ENCODE data around the gene NAGLU.

The NAGLU gene

DNA sequence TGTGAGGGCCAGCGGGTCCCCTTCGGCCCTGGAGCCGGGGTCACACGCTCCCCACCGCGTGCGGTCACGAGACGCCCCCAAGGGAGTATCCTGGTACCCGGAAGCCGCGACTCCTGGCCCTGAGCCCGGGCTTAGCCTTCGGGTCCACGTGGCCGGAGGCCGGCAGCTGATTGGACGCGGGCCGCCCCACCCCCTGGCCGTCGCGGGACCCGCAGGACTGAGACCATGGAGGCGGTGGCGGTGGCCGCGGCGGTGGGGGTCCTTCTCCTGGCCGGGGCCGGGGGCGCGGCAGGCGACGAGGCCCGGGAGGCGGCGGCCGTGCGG is at the start of gene NAGLU:
NAGLU (plus strand) TSS at position 194 of the 324 bp plus-strand sequence; CDS start at position 226, 32 bp downstream.
- DNase-seq (ENCODE audit: low spot score): peak; percentile 91

- DNase-seq (ENCODE audit: low spot score): no peak
Observed at GRCh38 chr17:42488032-42488431, 48.0 kb upstream of the NAGLU start.

GRCh38 chr17:42493319-42493718 is 42.7 kb upstream of the NAGLU start:
- no peak for DNase-seq (ENCODE audit: low spot score)

GRCh38 chr17:42494673-42495072 is 41.4 kb upstream of the NAGLU start:
- DNase-seq (ENCODE audit: low spot score): no peak

DNA sequence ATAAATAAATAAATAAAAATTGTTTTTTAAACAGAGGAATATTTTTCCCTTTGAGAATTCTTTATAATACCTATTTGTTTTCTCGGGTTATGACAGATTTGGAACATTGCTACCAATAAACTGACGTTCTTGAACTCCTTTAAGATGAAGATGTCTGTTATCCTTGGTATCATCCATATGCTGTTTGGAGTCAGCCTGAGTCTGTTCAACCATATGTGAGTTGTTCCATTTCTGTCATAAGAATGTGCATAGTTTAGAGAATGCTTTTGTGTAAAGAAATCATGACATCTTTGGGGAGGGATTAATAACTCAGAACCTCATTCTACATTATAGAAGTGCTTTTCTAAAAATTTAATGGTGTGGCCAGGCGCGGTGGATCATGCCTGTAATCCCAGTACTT is 37.2 kb upstream of the NAGLU start:
- no peak for DNase-seq (ENCODE audit: low spot score)

- DNase-seq (ENCODE audit: low spot score): no peak
Observed at GRCh38 chr17:42502091-42502490, 34.0 kb upstream of the NAGLU start.

DNA sequence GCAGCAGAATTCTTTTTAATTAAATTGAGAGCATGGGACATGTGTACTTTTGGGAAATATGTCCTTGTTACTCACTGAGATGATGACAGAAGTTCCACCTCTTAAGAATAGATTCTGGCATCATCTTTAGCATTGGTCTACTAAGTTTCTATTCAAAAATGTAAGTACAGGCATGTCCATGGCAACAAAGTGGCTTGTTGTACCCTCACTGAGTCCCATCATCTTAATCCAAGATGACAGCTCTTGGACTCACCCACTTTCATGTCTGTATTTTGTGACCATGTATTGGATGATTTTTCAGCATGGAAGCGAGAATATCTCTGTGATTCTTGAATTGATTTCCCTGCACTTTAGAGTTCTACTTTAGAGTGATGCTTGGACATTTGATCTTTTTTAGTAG is 33.1 kb upstream of the NAGLU start:
- DNase-seq (ENCODE audit: low spot score): no peak

DNA sequence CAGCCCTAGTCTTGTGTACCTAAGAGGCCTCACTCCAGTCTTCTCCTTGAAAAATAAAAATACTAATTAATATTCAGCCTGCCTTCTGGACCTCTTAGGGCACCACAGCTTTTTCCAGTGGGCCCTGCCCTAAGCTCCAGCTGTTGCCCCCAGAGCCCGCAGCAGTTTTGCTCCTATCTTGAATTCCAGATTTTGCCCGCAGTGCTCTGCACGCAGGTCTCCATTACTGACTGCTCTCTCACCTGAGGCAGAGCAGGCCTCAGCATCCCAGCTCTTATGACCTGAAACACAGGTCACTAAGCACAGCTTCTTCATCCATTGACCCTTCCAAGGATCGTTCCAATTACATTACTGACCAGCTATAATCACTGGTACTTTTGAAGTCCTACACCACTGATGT is 28.4 kb upstream of the NAGLU start:
- no peak for DNase-seq (ENCODE audit: low spot score)

- no peak for DNase-seq (ENCODE audit: low spot score)
Observed at GRCh38 chr17:42508426-42509165, 27.4 kb upstream of the NAGLU start.

GRCh38 chr17:42509409-42509808 is 26.6 kb upstream of the NAGLU start:
- no peak for DNase-seq (ENCODE audit: low spot score)

- DNase-seq (ENCODE audit: low spot score): no peak
Observed at GRCh38 chr17:42509841-42510240, 26.2 kb upstream of the NAGLU start.

GRCh38 chr17:42512246-42512645 is 23.8 kb upstream of the NAGLU start:
- DNase-seq (ENCODE audit: low spot score): no peak

DNA sequence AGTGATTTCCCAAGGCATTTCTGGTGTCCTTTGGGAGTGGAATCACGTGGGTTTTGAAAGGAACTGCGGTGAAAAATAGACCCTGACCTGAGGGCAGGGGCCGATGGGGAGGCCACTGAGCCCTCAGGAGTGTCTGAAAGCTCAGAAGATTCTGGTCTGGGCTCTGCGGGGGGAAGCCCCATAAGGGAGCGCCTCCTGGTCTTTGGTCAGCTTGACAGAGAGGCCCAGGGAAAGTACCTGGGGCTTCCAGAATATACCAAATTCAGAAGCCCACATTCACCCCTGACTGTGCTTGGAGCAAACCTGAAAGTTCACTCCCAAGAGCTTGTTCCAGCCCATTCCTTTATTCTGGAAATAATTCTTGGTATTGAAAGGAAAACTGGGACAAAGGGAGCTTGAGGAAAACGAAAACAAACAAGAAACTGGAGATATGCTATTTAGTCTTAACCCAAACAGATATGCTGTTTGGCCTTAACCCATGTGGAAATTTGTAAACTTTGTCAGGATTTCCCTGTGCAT is 23.2 kb upstream of the NAGLU start:
- no peak for DNase-seq (ENCODE audit: low spot score)

DNA sequence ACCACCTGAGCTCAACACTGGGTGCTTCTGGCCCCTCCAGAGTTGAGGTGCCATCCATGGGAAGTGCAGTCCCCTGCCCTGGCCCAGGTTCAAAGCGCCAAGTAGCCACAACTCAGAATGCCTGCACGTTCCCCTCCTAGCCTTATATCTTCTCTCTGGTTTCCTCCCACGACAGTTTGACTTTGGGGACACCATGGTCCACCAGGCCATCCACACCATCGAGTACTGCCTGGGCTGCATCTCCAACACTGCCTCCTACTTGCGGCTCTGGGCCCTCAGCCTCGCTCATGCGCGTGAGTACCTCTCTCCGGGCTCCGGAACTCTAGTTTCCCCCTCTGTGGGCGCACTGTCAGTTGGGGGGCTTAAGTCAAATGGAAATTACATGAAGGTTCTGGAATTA is 22.4 kb upstream of the NAGLU start:
- DNase-seq (ENCODE audit: low spot score): no peak

DNA sequence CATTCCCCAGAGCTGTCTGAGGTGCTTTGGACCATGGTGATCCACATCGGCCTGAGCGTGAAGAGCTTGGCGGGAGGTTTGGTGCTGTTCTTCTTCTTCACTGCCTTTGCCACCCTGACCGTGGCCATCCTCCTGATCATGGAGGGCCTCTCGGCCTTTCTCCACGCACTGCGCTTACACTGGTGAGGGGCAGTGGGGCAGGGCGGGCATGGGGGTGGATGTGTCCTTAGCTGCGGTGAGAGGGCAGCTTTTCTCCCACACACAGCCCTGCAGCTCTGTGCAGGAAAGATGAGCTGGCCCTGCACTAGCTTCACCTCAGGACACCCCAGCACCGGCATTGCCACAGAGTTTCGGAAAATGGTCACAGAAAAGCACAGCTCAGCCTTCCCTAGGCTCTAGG is 21.8 kb upstream of the NAGLU start:
- DNase-seq (ENCODE audit: low spot score): no peak

GRCh38 chr17:42514867-42515266 is 21.2 kb upstream of the NAGLU start:
- no peak for DNase-seq (ENCODE audit: low spot score)

DNA sequence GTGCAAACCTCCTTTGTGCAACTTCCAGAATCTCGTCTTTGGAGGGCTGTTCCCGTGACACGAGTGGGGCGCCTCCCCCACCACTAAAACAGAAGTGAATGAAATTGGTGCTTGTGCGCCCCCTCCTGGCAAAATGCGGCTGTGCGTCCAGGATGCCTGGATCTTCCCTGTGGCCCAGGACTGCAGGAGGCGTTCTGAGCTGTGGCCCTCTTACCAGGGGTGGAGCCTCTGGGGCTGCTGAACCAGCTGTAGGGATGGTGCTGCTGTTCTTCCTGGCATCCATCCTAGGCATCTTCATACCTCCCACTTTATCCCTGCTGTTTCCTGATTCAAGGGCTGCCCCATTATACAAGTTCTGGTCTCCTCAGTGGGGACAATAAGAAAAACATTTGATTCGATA is 18.5 kb upstream of the NAGLU start:
- peak; percentile 47 for DNase-seq (ENCODE audit: low spot score)

DNA sequence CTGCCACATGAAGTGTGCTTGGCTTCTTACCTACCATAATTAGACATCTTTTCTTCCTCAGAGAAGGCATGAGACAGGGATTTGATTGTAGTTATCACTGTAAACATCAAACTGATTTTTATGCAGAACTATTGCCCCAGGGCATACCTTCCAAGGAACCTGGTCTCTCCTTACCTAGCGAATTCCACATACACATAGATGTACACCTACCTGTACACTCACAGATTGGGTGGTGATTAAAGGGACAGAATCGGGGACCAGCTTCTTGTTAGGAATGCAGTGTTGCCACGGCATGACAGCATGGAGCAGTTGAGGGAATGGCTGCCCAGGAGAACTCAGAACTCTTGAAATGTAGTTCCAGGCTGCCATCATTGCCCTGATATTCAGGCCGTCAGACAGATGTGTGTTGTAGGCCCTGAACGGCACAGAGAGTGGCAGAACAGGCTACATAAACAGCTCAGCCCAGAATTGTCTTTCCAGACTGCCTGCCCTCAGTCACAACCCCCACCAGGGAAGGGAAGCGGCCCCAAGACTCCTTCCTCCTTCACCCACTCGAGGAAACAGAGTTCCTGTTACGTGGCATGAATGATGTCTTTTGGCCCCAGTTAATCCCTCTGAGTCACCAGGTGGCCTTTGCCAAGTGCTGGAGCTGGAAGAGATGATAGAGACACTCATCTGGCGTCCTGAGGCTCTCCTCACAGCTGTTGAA is 17.8 kb upstream of the NAGLU start:
- DNase-seq (ENCODE audit: low spot score): peak; percentile 75

DNA sequence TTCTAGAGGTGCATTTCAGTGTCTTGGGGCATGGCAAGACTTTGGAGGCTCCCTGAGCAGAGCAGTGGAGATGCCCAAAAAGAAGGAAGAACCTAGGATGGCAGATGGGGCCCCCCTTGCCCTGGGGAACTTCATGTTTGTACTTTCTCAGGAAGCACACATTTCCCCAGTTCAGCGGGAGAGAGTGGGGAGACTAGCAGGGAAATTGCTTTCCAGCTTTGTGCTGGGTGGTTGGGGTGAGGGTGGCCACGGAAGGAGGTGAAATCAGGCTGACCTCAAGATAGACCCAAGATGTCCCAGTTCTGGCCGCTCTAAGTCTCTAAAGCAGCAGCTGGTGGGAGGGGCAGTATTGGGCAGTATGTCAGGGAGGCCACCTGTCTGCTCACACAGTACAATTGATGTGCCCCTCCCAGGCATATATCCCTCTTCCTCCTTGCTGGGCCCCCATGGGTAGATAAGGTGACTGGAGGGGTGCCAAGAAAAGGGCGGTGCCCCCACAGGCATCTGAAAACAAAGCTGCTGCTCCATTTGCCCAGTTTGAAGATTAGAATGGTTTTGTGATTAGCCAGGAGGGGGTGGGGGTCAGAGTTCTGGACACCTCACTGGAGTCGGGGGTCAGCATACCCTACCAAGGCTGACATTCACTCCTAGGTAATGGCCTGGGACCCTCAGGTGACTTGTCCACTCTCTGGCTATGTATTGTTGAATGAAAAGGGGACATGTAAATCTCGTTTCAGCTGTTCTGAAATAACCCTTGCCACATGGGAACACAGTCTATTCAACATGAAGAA is 17.1 kb upstream of the NAGLU start:
- DNase-seq (ENCODE audit: low spot score): peak; percentile 66

DNA sequence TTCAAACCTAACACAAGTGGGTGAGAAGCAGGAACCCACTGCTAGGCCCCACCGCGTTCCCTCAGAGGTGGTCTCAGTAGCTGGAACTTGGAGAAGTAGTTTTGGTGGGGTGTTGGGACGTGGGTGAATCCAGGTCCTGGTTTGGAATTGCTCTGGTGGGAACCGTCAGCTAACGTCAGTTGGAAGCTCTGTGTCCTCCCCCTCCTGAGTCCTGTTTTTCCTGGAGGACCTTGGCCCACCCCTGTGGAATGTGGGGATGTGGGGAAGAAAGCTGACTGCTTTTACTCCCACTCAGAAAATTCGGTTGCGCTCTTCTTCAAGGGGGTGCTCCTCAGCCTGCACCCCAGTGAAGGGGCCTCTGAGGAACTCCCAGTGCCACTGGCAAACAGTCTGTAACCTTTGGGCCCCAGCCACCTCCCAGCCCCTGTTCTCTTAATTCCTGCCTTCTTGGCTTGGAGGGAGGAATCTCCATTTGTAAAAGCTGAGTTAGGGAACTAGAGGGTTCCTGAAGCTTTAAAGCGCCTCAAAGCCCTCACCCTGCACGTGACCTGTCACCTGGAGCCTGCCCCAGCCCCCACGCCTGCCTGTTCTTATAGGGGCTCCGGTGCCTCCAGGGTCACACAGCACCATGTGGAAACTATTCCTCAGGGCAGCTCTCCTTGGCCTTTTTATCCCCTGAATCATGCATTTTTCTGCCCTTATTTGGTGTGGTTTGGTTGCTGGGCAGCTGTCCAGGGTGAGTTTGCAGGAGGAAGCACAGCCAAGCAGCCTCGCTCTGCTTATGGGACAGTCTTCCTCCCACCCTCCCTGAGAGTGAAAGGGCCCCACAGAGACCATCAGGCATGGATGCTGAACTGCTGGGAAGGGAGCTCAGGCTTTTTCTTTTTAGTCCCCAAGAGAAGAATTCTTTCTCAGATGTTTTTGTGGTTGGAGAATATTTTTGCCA is 16.2 kb upstream of the NAGLU start:
- peak; percentile 54 for DNase-seq (ENCODE audit: low spot score)

DNA sequence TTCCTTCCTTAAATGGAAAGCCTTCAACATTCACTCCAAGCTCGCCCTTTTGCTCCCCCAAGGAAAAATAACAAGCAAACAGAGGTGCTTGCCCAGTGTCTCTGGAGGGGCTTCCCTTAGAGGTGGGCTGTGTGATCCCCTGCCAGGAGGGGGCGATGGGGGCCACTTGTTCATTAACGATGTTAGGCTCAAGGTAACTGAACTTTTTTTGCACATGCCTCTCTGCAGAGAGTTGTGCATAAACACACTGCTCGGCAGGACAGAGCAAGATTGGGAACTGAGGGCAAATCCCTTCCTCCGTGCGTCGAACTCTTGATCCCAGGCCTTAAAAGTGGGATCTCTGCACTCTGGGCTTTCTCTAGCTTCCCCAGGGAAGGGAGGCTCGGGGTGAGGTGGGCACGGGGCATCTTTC is 15.5 kb upstream of the NAGLU start:
- no peak for DNase-seq (ENCODE audit: low spot score)

DNA sequence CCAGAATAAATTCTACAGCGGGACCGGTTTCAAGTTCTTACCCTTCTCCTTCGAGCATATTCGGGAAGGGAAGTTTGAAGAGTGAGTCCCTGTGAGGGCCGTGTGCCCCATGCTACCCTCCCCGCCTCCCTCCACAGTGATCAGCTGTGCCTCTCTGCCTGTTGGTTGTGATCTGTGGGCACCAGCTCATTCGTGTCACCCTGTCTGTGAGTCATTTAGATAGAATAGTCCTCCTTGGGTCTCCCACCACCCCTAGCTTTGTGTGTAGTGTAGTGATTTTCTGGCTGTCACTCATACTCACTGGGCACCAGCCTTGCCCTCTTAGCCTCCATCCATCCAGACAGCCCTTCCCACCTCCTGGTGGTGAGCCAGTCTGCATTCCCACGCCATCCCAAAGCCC is 15.0 kb upstream of the NAGLU start:
- no peak for DNase-seq (ENCODE audit: low spot score)
